BE2C (cell line): Measurements from ENCODE around the gene ZNF565.
"Not testable (repeated sequence)": the region's sequence is repeated elsewhere in the genome, so short reads cannot be mapped to it uniquely, and the experiment has no call there.

ENCODE experiments used
- DNase-seq: peaks from one replicate; pipeline ENCODE4 v3.0.0-alpha.2; 2020
- H3K27me3 ChIP-seq: fragments of 250-450 bp; sonication (Bioruptor Pico); 2 replicates; pipeline ENCODE4 v1.5.1; 2020; ENCODE audit warnings: mild to moderate bottlenecking
- H3K36me3 ChIP-seq: fragments of 250-450 bp; sonication (Bioruptor Pico); 2 replicates; pipeline ENCODE4 v1.5.1; 2020; ENCODE audit warnings: mild to moderate bottlenecking
- H3K4me1 ChIP-seq: fragments of 250-450 bp; sonication (Bioruptor Pico); 2 replicates; pipeline ENCODE4 v1.5.1; 2020
- H3K4me3 ChIP-seq: 2 replicates; pipeline ENCODE4 v1.5.1; 2011; ENCODE audit warnings: low read depth, low read length
- H3K9me3 ChIP-seq: fragments of 250-450 bp; sonication (Bioruptor Pico); 2 replicates; pipeline ENCODE4 v1.5.1; 2020
- CTCF ChIP-seq: IDR thresholded peaks from 2 replicates; pipeline ENCODE4 v1.5.1; 2012; ENCODE audit warnings: mild to moderate bottlenecking, low read depth, low read length

The ZNF565 gene

GRCh38 chr19:36182612-36183244 lies 31.7 kb downstream of the ZNF565 start:
- Histone ChIP-seq H3K4me3 (no peak overlapping the region), H3K36me3 (peaks cover 3% of the 10 kb centered on the region; the same call in 1 of the 2 replicates), H3K9me3 (no peaks in the 10 kb centered on the region), H3K27me3 (no peaks in the 10 kb centered on the region), H3K4me1 (no peaks in the 10 kb centered on the region)
- DNase-seq: no peak
- TF ChIP-seq CTCF: no peak

GRCh38 chr19:36179077-36179476 lies 35.4 kb downstream of the ZNF565 start:
- H3K27me3 ChIP-seq, H3K9me3 ChIP-seq, H3K4me1 ChIP-seq, H3K36me3 ChIP-seq, H3K4me3 ChIP-seq, DNase-seq: not testable (repeated sequence)

GRCh38 chr19:36173846-36174245 lies 40.6 kb downstream of the ZNF565 start:
- not testable (repeated sequence) for H3K27me3 ChIP-seq, H3K9me3 ChIP-seq, H3K36me3 ChIP-seq, H3K4me3 ChIP-seq, H3K4me1 ChIP-seq, DNase-seq

GRCh38 chr19:36172852-36173251 lies 41.6 kb downstream of the ZNF565 start:
- Histone ChIP-seq H3K9me3 (no peaks in the 10 kb centered on the region), H3K36me3 (no peaks in the 10 kb centered on the region), H3K4me3 (no peak overlapping the region), H3K4me1 (peaks cover 9% of the 10 kb centered on the region), H3K27me3 (no peaks in the 10 kb centered on the region)
- no peak for TF ChIP-seq CTCF
- no peak for DNase-seq

GRCh38 chr19:36169084-36169760 lies 45.2 kb downstream of the ZNF565 start:
- Histone ChIP-seq H3K27me3 (no peaks in the 10 kb centered on the region), H3K4me1 (peaks cover 9% of the 10 kb centered on the region), H3K9me3 (no peaks in the 10 kb centered on the region), H3K36me3 (no peaks in the 10 kb centered on the region), H3K4me3 (peak overlapping the region; percentile 24; the same call in 1 of the 2 replicates)
- TF ChIP-seq CTCF: no peak
- DNase-seq: peak; percentile 70

- no peak for DNase-seq
- TF ChIP-seq CTCF: no peak
- H3K36me3 ChIP-seq: no peaks in the 10 kb centered on the region
- H3K4me1 ChIP-seq: peaks cover 2% of the 10 kb centered on the region
- no peaks in the 10 kb centered on the region for H3K27me3 ChIP-seq
- H3K4me3 ChIP-seq: no peak overlapping the region
- no peaks in the 10 kb centered on the region for H3K9me3 ChIP-seq
These were observed 50.7 kb downstream of the ZNF565 start for GRCh38 chr19:36163813-36164212.

GRCh38 chr19:36160821-36161596 lies 53.5 kb downstream of the ZNF565 start:
- Histone ChIP-seq H3K4me1 (no peaks in the 10 kb centered on the region), H3K27me3 (no peaks in the 10 kb centered on the region), H3K9me3 (no peaks in the 10 kb centered on the region), H3K36me3 (no peaks in the 10 kb centered on the region), H3K4me3 (no peak overlapping the region)
- DNase-seq: no peak
- no peak for TF ChIP-seq CTCF
